Measurements from ENCODE around the gene RBM33.

- TF ChIP-seq HMGXB4 (CRISPR knock-in tag; IDR thresholded peaks at IDR 0.05; ENCODE audit: borderline replicate concordance), result no peak
- no peak for TF ChIP-seq MAX (IDR thresholded peaks at IDR 0.05)
- no peak for TF ChIP-seq POLR2A (IDR thresholded peaks at IDR 0.05; ENCODE audit: low read length)
- no peak for TF ChIP-seq MYC (IDR thresholded peaks at IDR 0.05; ENCODE audit: borderline replicate concordance, low read length)
- TF ChIP-seq EP300 (IDR thresholded peaks at IDR 0.05), result no peak
- no peak for TF ChIP-seq REST (IDR thresholded peaks at IDR 0.05)
- TF ChIP-seq RCOR1 (IDR thresholded peaks at IDR 0.05; ENCODE audit: low read depth, low read length), result no peak
- TF ChIP-seq CTCF (IDR thresholded peaks at IDR 0.05), result no peak
- TF ChIP-seq BHLHE40 (IDR thresholded peaks at IDR 0.05; ENCODE audit: low read depth, low read length), result no peak
- no peak for TF ChIP-seq RAD21 (conservative IDR thresholded peaks at IDR 0.05 in 1 of 2, IDR thresholded peaks at IDR 0.05 in 1 of 2)
- no peak for TF ChIP-seq MAFK (IDR thresholded peaks at IDR 0.05; ENCODE audit: partially characterized antibody)
These were observed 177.4 kb downstream of the RBM33 start for GRCh38 chr7:155821851-155822250.

Data from A549 (cell line).